ENCODE data around the gene SLC17A4.

The SLC17A4 gene

DNA sequence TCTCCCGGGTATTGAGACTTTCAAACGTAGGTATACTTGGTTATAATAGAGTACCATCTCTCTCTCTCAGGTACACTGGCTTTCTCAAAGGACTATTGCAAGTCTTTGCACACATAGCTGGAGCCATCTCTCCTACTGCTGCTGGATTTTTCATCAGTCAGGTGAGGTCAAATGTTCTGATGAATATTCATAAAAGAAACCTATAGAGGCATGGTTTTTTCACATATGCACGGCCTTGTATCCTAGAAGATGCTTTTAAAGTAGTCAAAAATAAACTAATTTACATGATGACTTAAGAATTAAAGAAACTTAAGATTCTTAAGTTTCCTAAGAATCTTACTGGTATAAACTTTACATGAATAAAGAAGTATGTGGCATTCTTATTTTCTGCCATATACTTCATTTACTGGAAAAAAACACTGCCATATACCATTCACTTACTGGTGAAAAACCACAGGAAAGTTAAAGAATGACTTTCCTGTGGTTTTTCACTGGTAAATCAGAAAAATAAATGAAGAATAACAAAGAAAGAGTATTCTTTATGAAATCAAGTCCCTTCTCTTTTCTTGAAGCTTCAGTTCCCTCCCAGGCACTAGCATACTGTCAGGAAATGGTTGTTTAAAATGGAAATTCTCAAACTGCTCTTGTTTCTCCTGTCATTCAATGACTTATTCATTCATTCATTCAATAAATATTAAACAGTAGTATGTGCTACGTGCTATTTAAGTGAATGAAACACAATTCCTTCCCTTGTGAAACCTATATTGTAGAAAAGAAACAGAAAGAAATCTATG is 23.5 kb downstream of the SLC17A4 start:
- no peak overlapping the region for H2AFZ ChIP-seq (ENCODE audit: low read length)
- no peaks in the 10 kb centered on the region for H3K79me2 ChIP-seq (ENCODE audit: insufficient read depth, low read length)
- no peak overlapping the region for H3K4me3 ChIP-seq (ENCODE audit: low read length, poor library complexity, severe bottlenecking)
- H3F3A ChIP-seq (ENCODE audit: low read depth) = no peaks in the 10 kb centered on the region
- TF ChIP-seq EZH2phosphoT487 (IDR thresholded peaks at IDR 0.05; ENCODE audit: borderline replicate concordance) = no peak
- TF ChIP-seq, protein P1, sequence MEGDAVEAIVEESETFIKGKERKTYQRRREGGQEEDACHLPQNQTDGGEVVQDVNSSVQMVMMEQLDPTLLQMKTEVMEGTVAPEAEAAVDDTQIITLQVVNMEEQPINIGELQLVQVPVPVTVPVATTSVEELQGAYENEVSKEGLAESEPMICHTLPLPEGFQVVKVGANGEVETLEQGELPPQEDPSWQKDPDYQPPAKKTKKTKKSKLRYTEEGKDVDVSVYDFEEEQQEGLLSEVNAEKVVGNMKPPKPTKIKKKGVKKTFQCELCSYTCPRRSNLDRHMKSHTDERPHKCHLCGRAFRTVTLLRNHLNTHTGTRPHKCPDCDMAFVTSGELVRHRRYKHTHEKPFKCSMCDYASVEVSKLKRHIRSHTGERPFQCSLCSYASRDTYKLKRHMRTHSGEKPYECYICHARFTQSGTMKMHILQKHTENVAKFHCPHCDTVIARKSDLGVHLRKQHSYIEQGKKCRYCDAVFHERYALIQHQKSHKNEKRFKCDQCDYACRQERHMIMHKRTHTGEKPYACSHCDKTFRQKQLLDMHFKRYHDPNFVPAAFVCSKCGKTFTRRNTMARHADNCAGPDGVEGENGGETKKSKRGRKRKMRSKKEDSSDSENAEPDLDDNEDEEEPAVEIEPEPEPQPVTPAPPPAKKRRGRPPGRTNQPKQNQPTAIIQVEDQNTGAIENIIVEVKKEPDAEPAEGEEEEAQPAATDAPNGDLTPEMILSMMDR (conservative IDR thresholded peaks at IDR 0.05; ENCODE audit: low read length) = no peak
- H3K9me3 ChIP-seq (ENCODE audit: insufficient read depth, low read depth, low read length) = no peaks in the 10 kb centered on the region
- H3K9me2 ChIP-seq (replicated peaks; ENCODE audit: low read depth, low read length) = no peaks in the 10 kb centered on the region
- H3K4me1 ChIP-seq (ENCODE audit: insufficient read depth, low read length, poor library complexity, severe bottlenecking) = peaks cover 4% of the 10 kb centered on the region
- H3K27me3 ChIP-seq (ENCODE audit: insufficient read depth, low read length, poor library complexity, severe bottlenecking) = no peaks in the 10 kb centered on the region
- H3K9ac ChIP-seq (ENCODE audit: low read depth, low read length, poor library complexity, severe bottlenecking) = no peak overlapping the region
- H3K4me2 ChIP-seq (ENCODE audit: low read depth, low read length, poor library complexity, severe bottlenecking) = no peak overlapping the region
- H3K36me3 ChIP-seq (ENCODE audit: insufficient read depth, low read length) = no peaks in the 10 kb centered on the region
- H4K20me1 ChIP-seq (ENCODE audit: insufficient read depth, low read length, poor library complexity, severe bottlenecking) = no peaks in the 10 kb centered on the region

DNA sequence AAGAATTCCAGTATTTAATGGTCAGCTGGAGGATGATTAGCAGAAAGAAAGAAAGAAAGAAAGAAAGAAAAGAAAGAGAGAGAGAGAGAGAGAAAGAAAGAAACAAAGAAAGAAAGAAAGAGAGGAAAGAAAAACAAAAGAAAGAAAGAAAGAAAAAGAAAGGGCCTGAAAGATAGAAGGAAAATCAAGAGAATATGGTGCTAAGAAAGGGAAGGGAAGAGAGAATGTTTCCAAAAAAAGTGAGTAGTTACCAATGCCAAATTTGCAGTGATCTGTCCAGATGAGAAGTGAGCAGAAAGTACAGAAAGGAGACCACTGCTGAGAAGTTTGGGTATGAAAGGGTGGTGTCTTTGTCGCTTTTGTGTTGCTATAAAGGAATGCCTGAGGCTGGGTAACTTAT is 26.6 kb downstream of the SLC17A4 start:
- Histone ChIP-seq H3K9me3 (ENCODE audit: insufficient read depth, low read depth, low read length) (no peaks in the 10 kb centered on the region), H3K4me3 (ENCODE audit: low read length, poor library complexity, severe bottlenecking) (no peak overlapping the region), H3K36me3 (ENCODE audit: insufficient read depth, low read length) (no peaks in the 10 kb centered on the region), H3K9me2 (replicated peaks; ENCODE audit: low read depth, low read length) (no peaks in the 10 kb centered on the region), H3K4me2 (ENCODE audit: low read depth, low read length, poor library complexity, severe bottlenecking) (no peak overlapping the region), H3F3A (ENCODE audit: low read depth) (no peaks in the 10 kb centered on the region), H3K9ac (ENCODE audit: low read depth, low read length, poor library complexity, severe bottlenecking) (no peak overlapping the region), H2AFZ (ENCODE audit: low read length) (peak overlapping the region; percentile 66), H3K79me2 (ENCODE audit: insufficient read depth, low read length) (no peaks in the 10 kb centered on the region), H3K27me3 (ENCODE audit: insufficient read depth, low read length, poor library complexity, severe bottlenecking) (no peaks in the 10 kb centered on the region), H3K4me1 (ENCODE audit: insufficient read depth, low read length, poor library complexity, severe bottlenecking) (peaks cover 4% of the 10 kb centered on the region), H4K20me1 (ENCODE audit: insufficient read depth, low read length, poor library complexity, severe bottlenecking) (no peaks in the 10 kb centered on the region)
- TF ChIP-seq, protein P1 (conservative IDR thresholded peaks at IDR 0.05; ENCODE audit: low read length) = no peak
- TF ChIP-seq EZH2phosphoT487 (IDR thresholded peaks at IDR 0.05; ENCODE audit: borderline replicate concordance) = no peak

- H4K20me1 ChIP-seq (ENCODE audit: insufficient read depth, low read length, poor library complexity, severe bottlenecking) = no peaks in the 10 kb centered on the region
- H3K4me3 ChIP-seq (ENCODE audit: low read length, poor library complexity, severe bottlenecking) = no peak overlapping the region
- no peak overlapping the region for H2AFZ ChIP-seq (ENCODE audit: low read length)
- no peaks in the 10 kb centered on the region for H3K9me2 ChIP-seq (replicated peaks; ENCODE audit: low read depth, low read length)
- H3K36me3 ChIP-seq (ENCODE audit: insufficient read depth, low read length) = no peaks in the 10 kb centered on the region
- no peak overlapping the region for H3K4me2 ChIP-seq (ENCODE audit: low read depth, low read length, poor library complexity, severe bottlenecking)
- no peaks in the 10 kb centered on the region for H3K79me2 ChIP-seq (ENCODE audit: insufficient read depth, low read length)
- no peaks in the 10 kb centered on the region for H3K27me3 ChIP-seq (ENCODE audit: insufficient read depth, low read length, poor library complexity, severe bottlenecking)
- H3F3A ChIP-seq (ENCODE audit: low read depth) = no peaks in the 10 kb centered on the region
- no peak for TF ChIP-seq EZH2phosphoT487 (IDR thresholded peaks at IDR 0.05; ENCODE audit: borderline replicate concordance)
- TF ChIP-seq, protein P1 (conservative IDR thresholded peaks at IDR 0.05; ENCODE audit: low read length) = no peak
- H3K9me3 ChIP-seq (ENCODE audit: insufficient read depth, low read depth, low read length) = no peaks in the 10 kb centered on the region
- H3K9ac ChIP-seq (ENCODE audit: low read depth, low read length, poor library complexity, severe bottlenecking) = no peak overlapping the region
- H3K4me1 ChIP-seq (ENCODE audit: insufficient read depth, low read length, poor library complexity, severe bottlenecking) = no peaks in the 10 kb centered on the region
These were observed 32.9 kb downstream of the SLC17A4 start for GRCh38 chr6:25787428-25787827.

Data from Loucy (cell line).